GM18873 (cell line): ENCODE measurements around the gene ORMDL3.

Experiments
- ATAC-seq: cut with Tn5 transposase; IDR thresholded peaks from one replicate; pipeline ENCODE4 v1.9.1; 2021; ENCODE audit warnings: mild to moderate bottlenecking, moderate library complexity, moderate number of reproducible peaks; ENCODE audit not compliant: unreplicated experiment, low FRiP score

The ORMDL3 gene

GRCh38 chr17:39927101-39927928, at the start of gene ORMDL3, which contains the start of gene LRRC3C:
ORMDL3 (minus strand) TSS chr17:39927601; CDS start chr17:39924203, 3,398 bp downstream.
LRRC3C (plus strand) TSS chr17:39927732; CDS start chr17:39941524, 13,792 bp downstream.
- peak; percentile 72 for ATAC-seq

- ATAC-seq, result no peak
These were observed 48.4 kb upstream of the ORMDL3 start for GRCh38 chr17:39975801-39976200.

GRCh38 chr17:39974433-39974832, 47.0 kb upstream of the ORMDL3 start:
- no peak for ATAC-seq

- no peak for ATAC-seq
These were observed 46.1 kb upstream of the ORMDL3 start for GRCh38 chr17:39973496-39973895.

- no peak for ATAC-seq
These were observed 44.9 kb upstream of the ORMDL3 start for GRCh38 chr17:39972271-39972670.

GRCh38 chr17:39971076-39971603, 43.7 kb upstream of the ORMDL3 start:
- ATAC-seq, result no peak

GRCh38 chr17:39970157-39970692, 42.8 kb upstream of the ORMDL3 start:
- ATAC-seq, result no peak

GRCh38 chr17:39969375-39969774, 42.0 kb upstream of the ORMDL3 start:
- ATAC-seq, result no peak

GRCh38 chr17:39968761-39969160, 41.4 kb upstream of the ORMDL3 start:
- no peak for ATAC-seq

GRCh38 chr17:39966771-39967170, 39.4 kb upstream of the ORMDL3 start:
- no peak for ATAC-seq

GRCh38 chr17:39965017-39965699, 37.8 kb upstream of the ORMDL3 start:
- no peak for ATAC-seq

- ATAC-seq, result no peak
These were observed 36.4 kb upstream of the ORMDL3 start for GRCh38 chr17:39963829-39964228.

GRCh38 chr17:39962642-39963220, 35.3 kb upstream of the ORMDL3 start, which contains the start of gene GSDMA:
GSDMA (plus strand) TSS chr17:39963004; CDS start chr17:39965688, 2,684 bp downstream.
- no peak for ATAC-seq

GRCh38 chr17:39960524-39961041, 33.2 kb upstream of the ORMDL3 start:
- ATAC-seq, result no peak

GRCh38 chr17:39955726-39956225, 28.4 kb upstream of the ORMDL3 start:
- ATAC-seq, result no peak

GRCh38 chr17:39954876-39955275, 27.5 kb upstream of the ORMDL3 start:
- ATAC-seq, result no peak

- no peak for ATAC-seq
These were observed 26.1 kb upstream of the ORMDL3 start for GRCh38 chr17:39953471-39953888.

- ATAC-seq, result peak; percentile 35
These were observed 25.5 kb upstream of the ORMDL3 start for GRCh38 chr17:39952680-39953470.

- no peak for ATAC-seq
These were observed 24.7 kb upstream of the ORMDL3 start for GRCh38 chr17:39951924-39952679.
